SK-N-SH treated with all-trans-retinoic acid at 6 μM for 48 hours (cell line): ENCODE results near the gene CERS2.
A peak's percentile ranks its signal among the peaks of the same experiment; 100 is the strongest.
"Not testable (repeated sequence)": the region's sequence is repeated elsewhere in the genome, so short reads cannot be mapped to it uniquely, and the experiment has no call there.

Experiments used
- ATAC-seq: fragments of 200-7000 bp; cut with Tn5 transposase; 3 replicates; pipeline ENCODE4 v1.9.1; 2020; ENCODE audit warnings: mild to moderate bottlenecking, moderate library complexity
- ARNTL ChIP-seq: fragments of 450-650 bp; formaldehyde crosslinking; IDR thresholded peaks from 2 replicates; pipeline ENCODE4 v1.5.0; 2020; ENCODE audit warnings: low read depth, mild to moderate bottlenecking, moderate library complexity, borderline replicate concordance
- BACH2 ChIP-seq: fragments of 250-450 bp; sonication (Bioruptor Pico); IDR thresholded peaks from 2 replicates; pipeline ENCODE4 v1.9.0; 2021; ENCODE audit warnings: mild to moderate bottlenecking, borderline replicate concordance
- CREB5 ChIP-seq: fragments of 250-450 bp; sonication (Bioruptor Pico); IDR thresholded peaks from 2 replicates; pipeline ENCODE4 v1.5.1; 2020; ENCODE audit warnings: low read depth, mild to moderate bottlenecking, moderate library complexity
- CSDC2 ChIP-seq: fragments of 250-450 bp; sonication (Bioruptor Pico); IDR thresholded peaks from 2 replicates; pipeline ENCODE4 v1.5.0; 2020; ENCODE audit warnings: mild to moderate bottlenecking, moderate library complexity
- GLIS3 ChIP-seq: fragments of 250-450 bp; sonication (Bioruptor Pico); IDR thresholded peaks from 2 replicates; pipeline ENCODE4 v1.5.0; 2020; ENCODE audit warnings: mild to moderate bottlenecking, moderate library complexity
- ISL1 ChIP-seq: fragments of 250-450 bp; sonication (Bioruptor Pico); IDR thresholded peaks from 2 replicates; pipeline ENCODE4 v2.1.2; 2022; ENCODE audit warnings: mild to moderate bottlenecking, moderate library complexity
- OSR1 ChIP-seq: fragments of 250-450 bp; sonication (Bioruptor Pico); IDR thresholded peaks from 2 replicates; pipeline ENCODE4 v1.8.0; 2022; ENCODE audit warnings: moderate library complexity, mild to moderate bottlenecking, inconsistent platforms
- POU6F1 ChIP-seq: fragments of 250-450 bp; sonication (Bioruptor Pico); IDR thresholded peaks from 2 replicates; pipeline ENCODE4 v1.8.0; 2021; ENCODE audit warnings: low read depth, mild to moderate bottlenecking, moderate library complexity, borderline replicate concordance
- PPARA ChIP-seq: fragments of 250-450 bp; sonication (Bioruptor Pico); IDR thresholded peaks from 2 replicates; pipeline ENCODE4 v1.5.0; 2020; ENCODE audit warnings: mild to moderate bottlenecking, borderline replicate concordance
- SNAI2 ChIP-seq: fragments of 250-450 bp; sonication (Bioruptor Pico); IDR thresholded peaks from 2 replicates; pipeline ENCODE4 v1.5.0; 2020; ENCODE audit warnings: mild to moderate bottlenecking, moderate library complexity
- TCF4 ChIP-seq: fragments of 250-450 bp; sonication (Bioruptor Pico); IDR thresholded peaks from 2 replicates; pipeline ENCODE4 v1.8.0; 2021; ENCODE audit warnings: mild to moderate bottlenecking, moderate library complexity, borderline replicate concordance
- TOX ChIP-seq: fragments of 250-450 bp; sonication (Bioruptor Pico); IDR thresholded peaks from 2 replicates; pipeline ENCODE4 v1.8.0; 2021; ENCODE audit warnings: mild to moderate bottlenecking, moderate library complexity, borderline replicate concordance
- ZC3H10 ChIP-seq: fragments of 250-450 bp; sonication (Bioruptor Pico); IDR thresholded peaks from 2 replicates; pipeline ENCODE4 v1.5.1; 2021; ENCODE audit warnings: mild to moderate bottlenecking, moderate library complexity
- ZFP3 ChIP-seq: fragments of 250-450 bp; sonication (Bioruptor Pico); IDR thresholded peaks from 2 replicates; pipeline ENCODE4 v1.5.0; 2020; ENCODE audit warnings: mild to moderate bottlenecking, moderate library complexity
- ZFP30 ChIP-seq: fragments of 450-650 bp; formaldehyde crosslinking; IDR thresholded peaks from 2 replicates; pipeline ENCODE4 v1.5.0; 2022; ENCODE audit warnings: mild to moderate bottlenecking, moderate library complexity
- ZNF565 ChIP-seq: fragments of 450-650 bp; formaldehyde crosslinking; conservative IDR thresholded peaks from 2 replicates; pipeline ENCODE4 v1.5.0; 2020; ENCODE audit warnings: low read depth, mild to moderate bottlenecking, moderate library complexity
- ZNF70 ChIP-seq: fragments of 450-650 bp; formaldehyde crosslinking; IDR thresholded peaks from 2 replicates; pipeline ENCODE4 v1.5.0; 2020; ENCODE audit warnings: mild to moderate bottlenecking, moderate library complexity
- ZNF8 ChIP-seq: fragments of 450-650 bp; formaldehyde crosslinking; IDR thresholded peaks from 2 replicates; pipeline ENCODE4 v1.5.0; 2020; ENCODE audit warnings: mild to moderate bottlenecking, moderate library complexity
- TF ChIP-seq, protein P1 (sequence below): fragments of 250-450 bp; sonication (Bioruptor Pico); IDR thresholded peaks from 2 replicates; pipeline ENCODE4 v1.8.0; 2020; ENCODE audit warnings: mild to moderate bottlenecking, moderate library complexity, borderline replicate concordance
- TF ChIP-seq, protein P2 (sequence below): fragments of 250-450 bp; sonication (Bioruptor Pico); IDR thresholded peaks from 2 replicates; pipeline ENCODE4 v1.5.0; 2020; ENCODE audit warnings: mild to moderate bottlenecking, moderate library complexity

CERS2 gene

GRCh38 chr1:150955280-150955679, 19.4 kb downstream of the CERS2 start (continued):
- TF ChIP-seq ZNF70 (CRISPR knock-in tag), result no peak

GRCh38 chr1:150954708-150955107, 19.9 kb downstream of the CERS2 start:
- no peak for ATAC-seq
- TF ChIP-seq ZC3H10 (CRISPR knock-in tag), result no peak

DNA sequence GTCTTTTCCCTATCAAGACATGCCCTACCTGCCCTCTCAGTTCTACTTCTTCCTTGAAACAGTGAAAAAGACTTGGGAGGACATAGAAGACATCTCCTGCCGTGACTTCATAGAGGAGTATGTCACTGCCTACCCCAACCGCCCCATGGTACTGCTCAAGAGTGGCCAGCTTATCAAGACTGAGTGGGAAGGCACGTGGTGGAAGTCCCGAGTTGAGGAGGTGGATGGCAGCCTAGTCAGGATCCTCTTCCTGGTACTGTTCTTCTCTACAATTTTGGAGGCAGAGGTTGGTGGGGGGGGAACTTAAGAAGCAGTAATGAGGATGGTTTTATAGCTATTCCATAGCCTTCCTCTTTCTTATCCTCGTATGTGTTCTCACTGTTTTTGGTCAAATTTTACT, 29.8 kb downstream of the CERS2 start:
- no peak for TF ChIP-seq ARNTL
- TF ChIP-seq ZNF70 (CRISPR knock-in tag), result no peak
- ATAC-seq, result no peak

DNA sequence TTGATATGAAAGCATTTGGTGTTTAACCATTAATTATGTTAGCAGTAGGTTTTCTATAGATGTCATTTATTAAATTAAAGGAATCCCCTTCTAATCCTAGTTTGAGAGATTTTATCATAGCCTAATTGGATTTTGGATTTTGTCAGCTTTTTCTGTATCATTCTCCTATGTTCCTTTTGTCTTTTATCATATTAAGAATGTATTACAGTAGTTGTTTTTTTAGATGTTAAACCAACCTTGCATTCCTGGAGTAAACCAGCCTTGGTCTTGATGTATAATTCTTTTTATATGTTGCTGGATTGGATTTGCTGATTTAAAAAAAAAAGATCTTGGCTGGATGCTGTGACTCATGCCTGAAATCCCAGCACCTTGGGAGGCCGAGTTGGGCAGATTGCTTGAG, 42.9 kb downstream of the CERS2 start:
- ATAC-seq, result no peak
- TF ChIP-seq CSDC2, result no peak
- no peak for TF ChIP-seq GLIS3
- TF ChIP-seq BACH2, result no peak
- no peak for TF ChIP-seq ISL1 (CRISPR knock-in tag)

GRCh38 chr1:150928775-150929174, 45.9 kb downstream of the CERS2 start:
- ATAC-seq, result not testable (repeated sequence)

GRCh38 chr1:150928286-150928685, 46.3 kb downstream of the CERS2 start:
- TF ChIP-seq ZNF70 (CRISPR knock-in tag) (no peak), ISL1 (CRISPR knock-in tag) (no peak), ZFP30 (CRISPR knock-in tag) (no peak)
- ATAC-seq, result no peak

- no peak for ATAC-seq
- TF ChIP-seq ARNTL (no peak), TOX (CRISPR knock-in tag) (no peak), BACH2 (no peak), ZFP30 (CRISPR knock-in tag) (no peak)
- TF ChIP-seq, protein P1, sequence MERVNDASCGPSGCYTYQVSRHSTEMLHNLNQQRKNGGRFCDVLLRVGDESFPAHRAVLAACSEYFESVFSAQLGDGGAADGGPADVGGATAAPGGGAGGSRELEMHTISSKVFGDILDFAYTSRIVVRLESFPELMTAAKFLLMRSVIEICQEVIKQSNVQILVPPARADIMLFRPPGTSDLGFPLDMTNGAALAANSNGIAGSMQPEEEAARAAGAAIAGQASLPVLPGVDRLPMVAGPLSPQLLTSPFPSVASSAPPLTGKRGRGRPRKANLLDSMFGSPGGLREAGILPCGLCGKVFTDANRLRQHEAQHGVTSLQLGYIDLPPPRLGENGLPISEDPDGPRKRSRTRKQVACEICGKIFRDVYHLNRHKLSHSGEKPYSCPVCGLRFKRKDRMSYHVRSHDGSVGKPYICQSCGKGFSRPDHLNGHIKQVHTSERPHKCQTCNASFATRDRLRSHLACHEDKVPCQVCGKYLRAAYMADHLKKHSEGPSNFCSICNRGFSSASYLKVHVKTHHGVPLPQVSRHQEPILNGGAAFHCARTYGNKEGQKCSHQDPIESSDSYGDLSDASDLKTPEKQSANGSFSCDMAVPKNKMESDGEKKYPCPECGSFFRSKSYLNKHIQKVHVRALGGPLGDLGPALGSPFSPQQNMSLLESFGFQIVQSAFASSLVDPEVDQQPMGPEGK (CRISPR knock-in tag), result no peak
- TF ChIP-seq, all 23 proteins: peak for 0
Measured at GRCh38 chr1:150927624-150928023, 47.0 kb downstream of the CERS2 start.

GRCh38 chr1:150926097-150926741, 48.4 kb downstream of the CERS2 start, which contains the start of gene SETDB1:
Gene SETDB1, plus strand, starts transcription at chr1:150926363. Its CDS starts 1,352 bp downstream, at chr1:150927715.
- peak; percentile 97 for ATAC-seq
- 0 out of 2 replicates have a peak, but pooled peaks have one; percentile 11 for TF ChIP-seq POU6F1 (CRISPR knock-in tag)
- no peak for TF ChIP-seq ARNTL
- TF ChIP-seq ISL1 (CRISPR knock-in tag), result no peak
- no peak for TF ChIP-seq ZNF565 (CRISPR knock-in tag)
- no peak for TF ChIP-seq CREB5 (CRISPR knock-in tag)
- TF ChIP-seq, protein P1 (CRISPR knock-in tag), result peak; percentile 93; the same call in 1 of the 2 replicates
- TF ChIP-seq SNAI2 (CRISPR knock-in tag), result no peak
- TF ChIP-seq BACH2, result no peak
- TF ChIP-seq, protein P2, sequence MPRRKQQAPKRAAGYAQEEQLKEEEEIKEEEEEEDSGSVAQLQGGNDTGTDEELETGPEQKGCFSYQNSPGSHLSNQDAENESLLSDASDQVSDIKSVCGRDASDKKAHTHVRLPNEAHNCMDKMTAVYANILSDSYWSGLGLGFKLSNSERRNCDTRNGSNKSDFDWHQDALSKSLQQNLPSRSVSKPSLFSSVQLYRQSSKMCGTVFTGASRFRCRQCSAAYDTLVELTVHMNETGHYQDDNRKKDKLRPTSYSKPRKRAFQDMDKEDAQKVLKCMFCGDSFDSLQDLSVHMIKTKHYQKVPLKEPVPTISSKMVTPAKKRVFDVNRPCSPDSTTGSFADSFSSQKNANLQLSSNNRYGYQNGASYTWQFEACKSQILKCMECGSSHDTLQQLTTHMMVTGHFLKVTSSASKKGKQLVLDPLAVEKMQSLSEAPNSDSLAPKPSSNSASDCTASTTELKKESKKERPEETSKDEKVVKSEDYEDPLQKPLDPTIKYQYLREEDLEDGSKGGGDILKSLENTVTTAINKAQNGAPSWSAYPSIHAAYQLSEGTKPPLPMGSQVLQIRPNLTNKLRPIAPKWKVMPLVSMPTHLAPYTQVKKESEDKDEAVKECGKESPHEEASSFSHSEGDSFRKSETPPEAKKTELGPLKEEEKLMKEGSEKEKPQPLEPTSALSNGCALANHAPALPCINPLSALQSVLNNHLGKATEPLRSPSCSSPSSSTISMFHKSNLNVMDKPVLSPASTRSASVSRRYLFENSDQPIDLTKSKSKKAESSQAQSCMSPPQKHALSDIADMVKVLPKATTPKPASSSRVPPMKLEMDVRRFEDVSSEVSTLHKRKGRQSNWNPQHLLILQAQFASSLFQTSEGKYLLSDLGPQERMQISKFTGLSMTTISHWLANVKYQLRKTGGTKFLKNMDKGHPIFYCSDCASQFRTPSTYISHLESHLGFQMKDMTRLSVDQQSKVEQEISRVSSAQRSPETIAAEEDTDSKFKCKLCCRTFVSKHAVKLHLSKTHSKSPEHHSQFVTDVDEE (CRISPR knock-in tag), result no peak
- no peak for TF ChIP-seq TCF4 (CRISPR knock-in tag)
- no peak for TF ChIP-seq ZFP3 (CRISPR knock-in tag)
- TF ChIP-seq PPARA, result no peak
- TF ChIP-seq ZNF70 (CRISPR knock-in tag), result no peak
- TF ChIP-seq OSR1 (CRISPR knock-in tag), result no peak
- TF ChIP-seq CSDC2, result no peak
- no peak for TF ChIP-seq ZNF8 (CRISPR knock-in tag)
- TF ChIP-seq GLIS3, result no peak
- no peak for TF ChIP-seq ZC3H10 (CRISPR knock-in tag)
